ENCODE results near the gene PRKCSH. TPM values are rescaled to one million over a fixed set of nuclear protein-coding genes. Genes with fewer than 3 reads are reported as not detected.

Gene PRKCSH
- total RNA-seq, 1 donor from 2014 or later: 208 TPM

DNA sequence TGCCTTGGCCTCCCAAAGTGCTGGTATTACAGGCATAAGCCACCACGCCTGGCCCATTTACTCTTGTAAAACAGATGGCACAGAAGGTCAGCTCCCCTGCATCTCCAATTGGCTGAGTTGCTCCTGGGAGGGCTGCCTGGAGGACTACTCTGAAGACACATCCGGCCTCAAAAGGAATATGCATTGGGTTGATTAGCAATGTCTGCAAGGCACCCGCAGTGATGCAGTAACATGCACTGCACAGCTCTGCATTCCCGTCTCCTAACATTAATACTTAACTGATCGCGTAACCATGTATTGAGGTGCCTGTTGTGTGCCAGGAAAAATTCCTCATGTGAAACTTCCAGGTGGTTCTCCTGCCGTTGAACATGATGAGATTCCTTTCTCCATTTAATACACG, 40.4 kb downstream of the PRKCSH start:
- Histone ChIP-seq H3K4me1 (no peaks in the 10 kb centered on the region), H3K4me3 (no peak overlapping the region), H3K9me3 (no peaks in the 10 kb centered on the region), H3K27me3 (peaks cover 18% of the 10 kb centered on the region), H3K27ac (no peak overlapping the region), H3K36me3 (no peaks in the 10 kb centered on the region)
- intact Hi-C loops (cut with DNase I): no loop called here
- no peak for DNase-seq (ENCODE audit: low spot score in 2 of 2)
- no peak for TF ChIP-seq CTCF (IDR thresholded peaks at IDR 0.05)

- no peak for TF ChIP-seq CTCF (IDR thresholded peaks at IDR 0.05)
- Histone ChIP-seq H3K27me3 (peaks cover 24% of the 10 kb centered on the region), H3K9me3 (no peaks in the 10 kb centered on the region), H3K27ac (no peak overlapping the region), H3K4me1 (peaks cover 3 to 9% of the 10 kb centered on the region in 2 donors), H3K36me3 (peaks cover under 1 to 2% of the 10 kb centered on the region in 2 donors), H3K4me3 (no peak overlapping the region)
- intact Hi-C loops (cut with DNase I): no loop called here
- DNase-seq (ENCODE audit: low spot score in 2 of 2): no peak
These were observed 43.0 kb downstream of the PRKCSH start for GRCh38 chr19:11478167-11479089.

DNA sequence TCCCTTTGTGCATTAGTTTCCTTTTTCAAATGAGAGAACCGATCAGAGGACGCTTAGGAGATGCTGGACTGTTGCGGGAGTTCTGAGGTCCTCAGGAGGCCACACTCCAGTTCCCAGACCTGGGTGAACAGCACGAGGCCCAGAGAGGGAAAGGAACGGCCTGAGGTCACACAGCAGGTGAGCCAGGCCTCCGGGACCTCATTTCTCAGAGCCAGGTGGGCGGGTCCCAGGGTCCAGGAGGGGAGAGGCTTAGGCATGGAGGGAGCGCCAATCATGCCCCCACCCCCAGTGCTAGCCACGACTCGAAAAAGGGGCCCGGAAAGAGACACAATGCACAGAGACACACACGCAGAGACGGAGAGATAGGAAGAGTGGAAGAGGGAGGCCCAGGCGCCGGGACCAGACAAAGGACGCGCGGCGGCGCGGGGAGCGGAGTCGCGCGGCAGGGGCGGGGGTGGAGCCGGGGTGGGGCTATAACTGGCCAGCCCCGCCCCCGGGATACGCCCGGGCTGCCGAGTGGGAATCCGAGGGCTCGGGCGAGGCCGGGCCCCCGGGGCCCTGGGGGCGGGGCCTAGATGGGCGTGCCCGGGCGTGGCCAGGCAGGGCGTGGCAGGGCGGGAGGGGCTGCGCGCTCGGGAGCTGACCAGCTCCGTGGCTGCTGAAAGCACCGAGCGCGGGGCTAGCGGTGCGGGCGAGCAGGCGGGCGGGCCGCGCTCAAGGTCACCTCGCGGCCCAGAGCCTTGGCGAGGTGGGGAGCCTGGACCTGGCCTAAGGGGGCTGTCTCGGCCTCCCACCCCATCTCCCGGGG, 43.9 kb downstream of the PRKCSH start:
- intact Hi-C loops (cut with DNase I): no loop called here
- Histone ChIP-seq H3K27ac (no peak overlapping the region), H3K9me3 (no peaks in the 10 kb centered on the region), H3K4me3 (peak overlapping the region in 1 of 2 donors; percentile 40), H3K27me3 (peaks cover 24% of the 10 kb centered on the region), H3K36me3 (peaks cover 6 to 11% of the 10 kb centered on the region in 2 donors), H3K4me1 (peaks cover 3 to 9% of the 10 kb centered on the region in 2 donors)
- TF ChIP-seq CTCF (IDR thresholded peaks at IDR 0.05): no peak
- DNase-seq (ENCODE audit: low spot score in 2 of 2): no peak

DNA sequence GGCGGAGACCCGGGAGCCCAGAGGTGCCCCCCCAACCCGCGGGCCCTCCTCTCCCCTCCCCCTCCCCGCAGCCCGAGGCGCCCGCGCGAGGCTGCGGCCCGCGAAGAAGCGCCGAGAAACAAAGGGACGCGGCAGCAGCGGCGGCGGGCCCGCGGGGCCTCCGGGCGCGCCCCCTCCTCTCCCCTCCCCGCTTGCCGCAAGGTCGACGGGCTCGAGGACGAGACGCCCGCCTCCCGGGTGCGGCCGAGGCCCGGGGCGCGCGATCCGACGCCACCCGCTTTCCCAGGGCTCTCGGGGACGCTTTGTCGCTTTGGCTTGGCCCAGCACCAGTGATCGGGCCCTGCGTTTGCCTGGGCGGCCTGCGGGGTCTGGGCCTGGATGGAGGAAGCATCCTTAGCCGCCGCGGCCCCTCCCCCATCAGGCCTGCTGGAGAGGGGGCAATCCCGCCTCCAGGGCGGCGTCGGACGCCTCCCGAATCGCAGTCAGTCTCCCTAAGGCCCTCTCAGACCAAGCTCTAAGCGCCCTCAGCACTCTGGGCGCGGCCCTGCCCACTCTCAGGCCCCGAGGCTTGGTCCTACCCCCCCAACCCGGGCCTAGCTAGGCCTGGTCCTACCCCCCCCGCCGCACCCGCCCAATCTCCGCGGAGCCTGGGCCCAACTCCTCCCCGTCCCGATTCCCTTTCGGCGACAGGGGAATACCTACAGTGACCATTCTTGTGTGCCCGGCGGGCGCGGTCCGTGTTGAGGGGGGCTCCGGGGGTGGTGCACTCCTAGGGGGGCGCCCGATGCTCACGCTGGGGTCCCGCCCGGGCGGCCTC, 44.7 kb downstream of the PRKCSH start:
- TF ChIP-seq CTCF (IDR thresholded peaks at IDR 0.05): no peak
- H3K27ac ChIP-seq: no peak overlapping the region
- peak overlapping the region in 1 of 2 donors; percentile 40 for H3K4me3 ChIP-seq
- intact Hi-C loops (cut with DNase I): no loop called here
- no peaks in the 10 kb centered on the region for H3K9me3 ChIP-seq
- H3K36me3 ChIP-seq: peaks cover 6 to 15% of the 10 kb centered on the region in 2 donors
- H3K4me1 ChIP-seq: peaks cover 3 to 9% of the 10 kb centered on the region in 2 donors
- H3K27me3 ChIP-seq: peaks cover 24% of the 10 kb centered on the region
- DNase-seq (ENCODE audit: low spot score in 2 of 2): no peak

Measured in ascending aorta (tissue), 2 donors.